Measurements from ENCODE around the gene GPC5. TPM values are rescaled to one million over a fixed set of nuclear protein-coding genes. Genes with fewer than 3 reads are reported as not detected.

Gene GPC5
- total and polyA plus RNA-seq, 2 of the 8 experiments (the other 6 are each of a cell fraction or from before 2014, with no cell fraction given), result 0.20 to 0.39 TPM

DNA sequence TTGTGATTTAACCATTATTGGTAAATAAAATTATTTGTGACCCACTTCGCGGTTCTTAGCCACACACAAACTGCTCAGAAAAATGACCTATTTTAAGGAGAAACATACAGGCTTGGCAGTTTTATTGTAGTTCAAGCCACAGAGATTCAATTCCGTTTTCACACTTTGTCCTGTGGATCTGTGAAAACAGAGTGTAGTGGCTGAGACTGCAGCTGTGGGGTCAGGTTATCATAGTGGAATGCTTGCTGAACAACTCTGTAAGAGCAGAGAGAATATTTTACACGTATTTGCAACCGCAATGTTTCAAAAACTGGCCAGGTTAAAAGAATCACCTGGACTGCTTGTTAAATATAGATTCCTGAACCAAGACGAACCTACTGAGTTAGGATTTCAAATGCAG lies 292.5 kb downstream of the GPC5 start:
- Histone ChIP-seq H2BK12ac (ENCODE audit: low read depth, low read length) (no peak overlapping the region), H3K79me1 (ENCODE audit: low read depth, low read length) (no peaks in the 10 kb centered on the region), H2BK5ac (ENCODE audit: low read depth, low read length) (no peak overlapping the region), H3K27ac (ENCODE audit: low read depth, low read length) (no peak overlapping the region), H3K14ac (ENCODE audit: insufficient read length) (no peak overlapping the region), H4K8ac (ENCODE audit: extremely low read depth, insufficient read depth, low read length) (no peak overlapping the region), H2BK20ac (ENCODE audit: low read length) (no peak overlapping the region), H3K4me3 (ENCODE audit: extremely low read depth in 1 of 4, insufficient read depth in 2 of 4, low read depth in 3 of 4, low read length in 4 of 4) (no peak overlapping the region), H2AK5ac (ENCODE audit: low read depth, low read length) (no peak overlapping the region), H4K91ac (replicated peaks; ENCODE audit: insufficient read length, low read length) (no peak overlapping the region), H3K4me2 (ENCODE audit: insufficient read depth in 1 of 2, low read depth in 2 of 2, low read length in 2 of 2) (no peak overlapping the region), H3K18ac (ENCODE audit: extremely low read depth, low read length) (no peak overlapping the region), H3K23ac (ENCODE audit: insufficient read length) (no peak overlapping the region), H3K36me3 (ENCODE audit: control insufficient read depth in 2 of 4, insufficient read depth in 4 of 4, low read length in 3 of 4) (no peaks in the 10 kb centered on the region), H3K9ac (replicated peaks in 1 of 4; ENCODE audit: extremely low read depth in 1 of 4, low read depth in 3 of 4, low read length in 3 of 4) (no peak overlapping the region), H3K4ac (replicated peaks; ENCODE audit: insufficient read length, low read depth, low read length) (no peak overlapping the region), H2BK120ac (replicated peaks; ENCODE audit: low read depth, low read length) (no peak overlapping the region), H3K79me2 (ENCODE audit: control insufficient read depth in 1 of 2, insufficient read depth in 2 of 2, low read length in 2 of 2) (no peaks in the 10 kb centered on the region), H2BK15ac (ENCODE audit: low read length) (no peak overlapping the region), H3K27me3 (replicated peaks in 1 of 4; ENCODE audit: control insufficient read depth in 3 of 4, extremely low read depth in 1 of 4, insufficient read depth in 3 of 4, low read length in 3 of 4) (no peaks in the 10 kb centered on the region), H4K20me1 (replicated peaks in 1 of 2; ENCODE audit: control insufficient read depth in 1 of 2, insufficient read depth in 2 of 2, low read length in 2 of 2) (no peaks in the 10 kb centered on the region), H3K4me1 (replicated peaks in 1 of 4; ENCODE audit: control insufficient read depth in 3 of 4, insufficient read depth in 4 of 4, low read length in 3 of 4) (no peaks in the 10 kb centered on the region), H3K23me2 (ENCODE audit: low read depth, low read length) (no peaks in the 10 kb centered on the region), H2AFZ (ENCODE audit: low read length) (no peak overlapping the region), H4K5ac (ENCODE audit: insufficient read length, low read depth, low read length) (no peak overlapping the region), H3K56ac (replicated peaks; ENCODE audit: insufficient read length, low read depth, low read length) (no peak overlapping the region), H3K9me3 (ENCODE audit: insufficient read depth in 2 of 2, low read depth in 1 of 2, low read length in 1 of 2) (no peaks in the 10 kb centered on the region)
- ChIA-PET POLR2A (ENCODE audit: partially characterized antibody) (no interaction called here), CTCF (ENCODE audit: partially characterized antibody) (no interaction called here)
- TF ChIP-seq TBP (IDR thresholded peaks at IDR 0.05; ENCODE audit: low read depth, low read length) (no peak), CREB1 (IDR thresholded peaks at IDR 0.05) (no peak), ASH2L (IDR thresholded peaks at IDR 0.05; ENCODE audit: low read length) (no peak), RXRA (IDR thresholded peaks at IDR 0.05; ENCODE audit: insufficient read depth, low read depth, low read length) (no peak), SRF (IDR thresholded peaks at IDR 0.05; ENCODE audit: low read depth, low read length) (no peak), JUND (IDR thresholded peaks at IDR 0.05; ENCODE audit: low read length) (no peak)
- TF ChIP-seq, protein P1, sequence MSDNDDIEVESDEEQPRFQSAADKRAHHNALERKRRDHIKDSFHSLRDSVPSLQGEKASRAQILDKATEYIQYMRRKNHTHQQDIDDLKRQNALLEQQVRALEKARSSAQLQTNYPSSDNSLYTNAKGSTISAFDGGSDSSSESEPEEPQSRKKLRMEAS (IDR thresholded peaks at IDR 0.05), result no peak
- TF ChIP-seq, protein P2, sequence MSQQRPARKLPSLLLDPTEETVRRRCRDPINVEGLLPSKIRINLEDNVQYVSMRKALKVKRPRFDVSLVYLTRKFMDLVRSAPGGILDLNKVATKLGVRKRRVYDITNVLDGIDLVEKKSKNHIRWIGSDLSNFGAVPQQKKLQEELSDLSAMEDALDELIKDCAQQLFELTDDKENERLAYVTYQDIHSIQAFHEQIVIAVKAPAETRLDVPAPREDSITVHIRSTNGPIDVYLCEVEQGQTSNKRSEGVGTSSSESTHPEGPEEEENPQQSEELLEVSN (IDR thresholded peaks at IDR 0.05), result no peak
- no peak for DNase-seq (ENCODE audit: low read depth in 1 of 2, low spot score in 2 of 2)
- FAIRE-seq, result no peak
- 89% methylated on average over 6 of the region's 6 CpGs; no CpG with 5 or more reads in 1 of the 2 experiments for WGBS, 2 experiments (ENCODE audit: extremely low coverage in 1 of 2, insufficient coverage in 1 of 2, insufficient read length in 1 of 2, insufficient replicate concordance in 2 of 2, low coverage in 1 of 2, low lambda C conversion rate in 2 of 2, missing lambda C conversion rate in 1 of 2)

Measured in H1 (cell line).